Measurements from ENCODE around the gene GREM2. TPM values are rescaled to one million over a fixed set of nuclear protein-coding genes. Genes with fewer than 3 reads are reported as not detected.

GREM2 gene
- polyA plus RNA-seq, 2 of the 4 experiments (the other 2 are of a cell fraction) = 0.13 to 0.59 TPM

GRCh38 chr1:240511789-240512188, 100.2 kb downstream of the GREM2 start:
- H3K9me3 ChIP-seq = no peaks in the 10 kb centered on the region
- no peak overlapping the region for H3K27ac ChIP-seq
- no peak overlapping the region for H3K4me3 ChIP-seq
- FAIRE-seq = no peak
- CTCF ChIA-PET = no interaction called here
- POLR2A ChIA-PET = no interaction called here
- ATAC-seq = no peak
- no peak for DNase-seq (ENCODE audit: low read depth in 1 of 2, low spot score in 1 of 2)
- no peak for TF ChIP-seq NPAS2 (CRISPR knock-in tag; IDR thresholded peaks at IDR 0.05; ENCODE audit: borderline replicate concordance)
- no peak for TF ChIP-seq CHD2 (IDR thresholded peaks at IDR 0.05; ENCODE audit: low read length, partially characterized antibody)
- TF ChIP-seq CBX8 (IDR thresholded peaks at IDR 0.05) = no peak
- TF ChIP-seq ELK1 (IDR thresholded peaks at IDR 0.05; ENCODE audit: low read depth, low read length) = no peak
- no peak for TF ChIP-seq FOSL2 (IDR thresholded peaks at IDR 0.05)
- TF ChIP-seq FOSL2 (CRISPR knock-in tag; IDR thresholded peaks at IDR 0.05) = no peak
- TF ChIP-seq CEBPB (IDR thresholded peaks at IDR 0.05) = no peak
- no peak for TF ChIP-seq KDM1A (IDR thresholded peaks at IDR 0.05; ENCODE audit: low read depth)
- TF ChIP-seq PHF8 (IDR thresholded peaks at IDR 0.05; ENCODE audit: borderline replicate concordance, low read depth) = no peak
- no peak for TF ChIP-seq POLR2AphosphoS2 (conservative IDR thresholded peaks at IDR 0.05; ENCODE audit: low read length)
- TF ChIP-seq GATA3 (IDR thresholded peaks at IDR 0.05; ENCODE audit: borderline replicate concordance) = no peak
- no peak for TF ChIP-seq BCL3 (IDR thresholded peaks at IDR 0.05)
- TF ChIP-seq MAFK (IDR thresholded peaks at IDR 0.05; ENCODE audit: partially characterized antibody) = no peak
- TF ChIP-seq EHF (CRISPR knock-in tag; IDR thresholded peaks at IDR 0.05) = no peak
- no peak for TF ChIP-seq ZC3H11A (IDR thresholded peaks at IDR 0.05)
- TF ChIP-seq BHLHE40 (IDR thresholded peaks at IDR 0.05; ENCODE audit: low read depth, low read length) = no peak
- no peak for TF ChIP-seq PBX3 (IDR thresholded peaks at IDR 0.05)
- no peak for TF ChIP-seq EHMT2 (IDR thresholded peaks at IDR 0.05; ENCODE audit: low read depth)
- no peak for TF ChIP-seq USF2 (IDR thresholded peaks at IDR 0.05)
- no peak for TF ChIP-seq RCOR1 (IDR thresholded peaks at IDR 0.05; ENCODE audit: low read depth, low read length)
- H3K4me2 ChIP-seq = no peak overlapping the region
- peaks cover 4% of the 10 kb centered on the region; the same call in 1 of the 3 replicates for H3K4me1 ChIP-seq

- FAIRE-seq = no peak
- H3K4me3 ChIP-seq = no peak overlapping the region
- H3K4me2 ChIP-seq = no peak overlapping the region
- WGBS (ENCODE audit: missing lambda C conversion rate) = 58% methylated on average over 2 of the region's 2 CpGs
- DNase-seq (ENCODE audit: low read depth in 1 of 2, low spot score in 1 of 2) = no peak
- no peak for TF ChIP-seq RARB (CRISPR knock-in tag; IDR thresholded peaks at IDR 0.05)
- no peak for TF ChIP-seq HDAC2 (IDR thresholded peaks at IDR 0.05)
- H3K4me1 ChIP-seq = no peaks in the 10 kb centered on the region
- H3K9me3 ChIP-seq = no peaks in the 10 kb centered on the region
- CTCF ChIA-PET = interaction anchor here (1.7 kb wide), 1 partner anchor 16 kb away, joined by 3 read pairs; no protein-coding TSS in a partner anchor
- POLR2A ChIA-PET = no interaction called here
- no peak overlapping the region for H3K27ac ChIP-seq
- ATAC-seq = no peak
Observed at GRCh38 chr1:240508950-240509349, 103.0 kb downstream of the GREM2 start.

- TF ChIP-seq RARB (CRISPR knock-in tag; IDR thresholded peaks at IDR 0.05) (no peak), E2F6 (IDR thresholded peaks at IDR 0.05; ENCODE audit: borderline replicate concordance, low read depth) (no peak), CHD4 (IDR thresholded peaks at IDR 0.05; ENCODE audit: borderline replicate concordance) (no peak), USF2 (IDR thresholded peaks at IDR 0.05) (no peak), HES2 (IDR thresholded peaks at IDR 0.05) (no peak), RFX5 (IDR thresholded peaks at IDR 0.05) (no peak), ELK1 (IDR thresholded peaks at IDR 0.05; ENCODE audit: low read depth, low read length) (no peak), MAZ (IDR thresholded peaks at IDR 0.05; ENCODE audit: borderline replicate concordance, low read depth, low read length) (no peak), EHF (CRISPR knock-in tag; IDR thresholded peaks at IDR 0.05) (no peak), MAFK (IDR thresholded peaks at IDR 0.05; ENCODE audit: partially characterized antibody) (no peak), HOXB13 (CRISPR knock-in tag; IDR thresholded peaks at IDR 0.05; ENCODE audit: low read depth) (no peak), EHMT2 (IDR thresholded peaks at IDR 0.05; ENCODE audit: low read depth) (no peak), NPAS2 (CRISPR knock-in tag; IDR thresholded peaks at IDR 0.05; ENCODE audit: borderline replicate concordance) (no peak)
- ChIA-PET CTCF (no interaction called here), POLR2A (no interaction called here)
- no peaks in the 10 kb centered on the region for H3K9me3 ChIP-seq
- 40% methylated on average over 3 of the region's 3 CpGs for WGBS (ENCODE audit: missing lambda C conversion rate)
- ATAC-seq = no peak
- DNase-seq (ENCODE audit: low read depth in 1 of 2, low spot score in 1 of 2) = no peak
- H3K4me2 ChIP-seq = no peak overlapping the region
- no peak for FAIRE-seq
- H3K4me3 ChIP-seq = no peak overlapping the region
- no peaks in the 10 kb centered on the region for H3K4me1 ChIP-seq
- H3K27ac ChIP-seq = no peak overlapping the region
Observed at GRCh38 chr1:240508201-240508600, 103.8 kb downstream of the GREM2 start.

Measured in A549 (cell line).